BE2C (cell line): Measurements from ENCODE around the gene ITGB3.

Source experiments
- DNase-seq: peaks from one replicate; pipeline ENCODE4 v3.0.0-alpha.2; 2020
- H3K27me3 ChIP-seq: fragments of 250-450 bp; sonication (Bioruptor Pico); 2 replicates; pipeline ENCODE4 v1.5.1; 2020; ENCODE audit warnings: mild to moderate bottlenecking
- H3K36me3 ChIP-seq: fragments of 250-450 bp; sonication (Bioruptor Pico); 2 replicates; pipeline ENCODE4 v1.5.1; 2020; ENCODE audit warnings: mild to moderate bottlenecking
- H3K4me1 ChIP-seq: fragments of 250-450 bp; sonication (Bioruptor Pico); 2 replicates; pipeline ENCODE4 v1.5.1; 2020
- H3K4me3 ChIP-seq: 2 replicates; pipeline ENCODE4 v1.5.1; 2011; ENCODE audit warnings: low read depth, low read length
- H3K9me3 ChIP-seq: fragments of 250-450 bp; sonication (Bioruptor Pico); 2 replicates; pipeline ENCODE4 v1.5.1; 2020
- CTCF ChIP-seq: IDR thresholded peaks from 2 replicates; pipeline ENCODE4 v1.5.1; 2012; ENCODE audit warnings: mild to moderate bottlenecking, low read depth, low read length

ITGB3 gene

GRCh38 chr17:47304186-47304585 lies 50.6 kb downstream of the ITGB3 start:
- Histone ChIP-seq H3K36me3 (no peaks in the 10 kb centered on the region), H3K4me1 (no peaks in the 10 kb centered on the region), H3K9me3 (no peaks in the 10 kb centered on the region), H3K27me3 (no peaks in the 10 kb centered on the region), H3K4me3 (no peak overlapping the region)
- TF ChIP-seq CTCF = no peak
- DNase-seq = no peak

GRCh38 chr17:47305302-47305923 lies 51.8 kb downstream of the ITGB3 start:
- Histone ChIP-seq H3K36me3 (no peaks in the 10 kb centered on the region), H3K4me3 (no peak overlapping the region), H3K4me1 (no peaks in the 10 kb centered on the region), H3K27me3 (no peaks in the 10 kb centered on the region), H3K9me3 (no peaks in the 10 kb centered on the region)
- DNase-seq = no peak
- no peak for TF ChIP-seq CTCF

GRCh38 chr17:47310186-47310733 lies 56.6 kb downstream of the ITGB3 start:
- Histone ChIP-seq H3K27me3 (no peaks in the 10 kb centered on the region), H3K4me1 (0 out of 2 replicates have a peak, but pooled peaks cover under 1% of the 10 kb centered on the region), H3K36me3 (no peaks in the 10 kb centered on the region), H3K4me3 (no peak overlapping the region), H3K9me3 (no peaks in the 10 kb centered on the region)
- no peak for DNase-seq
- no peak for TF ChIP-seq CTCF

GRCh38 chr17:47311420-47311819 lies 57.8 kb downstream of the ITGB3 start:
- no peak overlapping the region for H3K4me3 ChIP-seq
- no peak for DNase-seq
- H3K36me3 ChIP-seq = no peaks in the 10 kb centered on the region
- H3K9me3 ChIP-seq = no peaks in the 10 kb centered on the region
- peaks cover 3% of the 10 kb centered on the region; the same call in 1 of the 2 replicates for H3K4me1 ChIP-seq
- no peak for TF ChIP-seq CTCF
- no peaks in the 10 kb centered on the region for H3K27me3 ChIP-seq

- TF ChIP-seq CTCF = peak; percentile 90
- Histone ChIP-seq H3K36me3 (no peaks in the 10 kb centered on the region), H3K4me1 (peaks cover 3% of the 10 kb centered on the region; the same call in 1 of the 2 replicates), H3K4me3 (no peak overlapping the region), H3K9me3 (no peaks in the 10 kb centered on the region), H3K27me3 (no peaks in the 10 kb centered on the region)
- peak; percentile 31 for DNase-seq
These were observed 62.0 kb downstream of the ITGB3 start for GRCh38 chr17:47315451-47316266.

GRCh38 chr17:47316311-47316710 lies 62.7 kb downstream of the ITGB3 start:
- H3K4me3 ChIP-seq = no peak overlapping the region
- DNase-seq = no peak

More at GRCh38 chr17:47316311-47316710, 62.7 kb downstream of the ITGB3 start:
- peaks cover 3% of the 10 kb centered on the region; the same call in 1 of the 2 replicates for H3K4me1 ChIP-seq
- H3K27me3 ChIP-seq = no peaks in the 10 kb centered on the region
- no peaks in the 10 kb centered on the region for H3K36me3 ChIP-seq
- no peak for TF ChIP-seq CTCF
- H3K9me3 ChIP-seq = no peaks in the 10 kb centered on the region
